ENCODE measurements around the gene CEP164. TPM values are rescaled to one million over a fixed set of nuclear protein-coding genes. Genes with fewer than 3 reads are reported as not detected.
"Not testable (repeated sequence)": the region's sequence is repeated elsewhere in the genome, so short reads cannot be mapped to it uniquely, and the experiment has no call there.

Gene CEP164
- polyA plus RNA-seq, 1 of the 3 experiments (the other 2 are of a cell fraction) = 27.7 TPM

- Histone ChIP-seq H3K36me3 (replicated peaks in 1 of 2; ENCODE audit: control insufficient read depth in 1 of 2, insufficient read depth in 2 of 2, low read length in 1 of 2) (peaks cover 47 to 68% of the 10 kb centered on the region in 2 experiments), H3F3A (replicated peaks; ENCODE audit: insufficient read depth) (peaks cover under 1% of the 10 kb centered on the region), H4K20me1 (ENCODE audit: insufficient read depth) (no peaks in the 10 kb centered on the region), H3K4me1 (ENCODE audit: control insufficient read depth in 1 of 2, insufficient read depth in 2 of 2, low read depth in 1 of 2, low read length in 1 of 2) (no peaks in the 10 kb centered on the region), H3K9ac (no peak overlapping the region), H3K4me2 (no peak overlapping the region), H3K9me2 (no peaks in the 10 kb centered on the region), H3K27me3 (ENCODE audit: insufficient read depth) (no peaks in the 10 kb centered on the region), H3K4me3 (ENCODE audit: low read depth in 2 of 2, low read length in 1 of 2) (no peak overlapping the region), H3K27ac (ENCODE audit: low read depth in 2 of 2, low read length in 1 of 2) (no peak overlapping the region), H3K9me3 (no peaks in the 10 kb centered on the region), H3K79me2 (ENCODE audit: insufficient read depth) (no peaks in the 10 kb centered on the region), H2AFZ (ENCODE audit: low read depth) (no peak overlapping the region)
- no peak for DNase-seq
- ChIA-PET POLR2A (no interaction called here), CTCF (interaction anchor here (1.2 to 2.6 kb wide), 2 partner anchors 15 to 30 kb away, joined by 3 to 12 read pairs; no protein-coding TSS in a partner anchor)
- WGBS (ENCODE audit: low lambda C conversion rate) = 88% methylated on average over 4 of the region's 4 CpGs
- no peak for TF ChIP-seq FOSL2 (IDR thresholded peaks at IDR 0.05; ENCODE audit: borderline replicate concordance, low read depth)
- TF ChIP-seq RXRA (IDR thresholded peaks at IDR 0.05; ENCODE audit: borderline replicate concordance, low read depth) = no peak
- no peak for TF ChIP-seq REST (IDR thresholded peaks at IDR 0.05; ENCODE audit: low read depth, low read length)
- TF ChIP-seq GATA2 (CRISPR knock-in tag; IDR thresholded peaks at IDR 0.05) = no peak
- TF ChIP-seq TAF1 (IDR thresholded peaks at IDR 0.05; ENCODE audit: borderline replicate concordance, low read depth, low read length) = no peak
- no peak for TF ChIP-seq IRF3 (IDR thresholded peaks at IDR 0.05; ENCODE audit: low read depth, low read length)
These were observed 67.8 kb downstream of the CEP164 start for GRCh38 chr11:117395476-117395875.

GRCh38 chr11:117396970-117397369 is 69.3 kb downstream of the CEP164 start:
- H4K20me1 ChIP-seq (ENCODE audit: insufficient read depth) = no peaks in the 10 kb centered on the region
- H3K36me3 ChIP-seq (replicated peaks in 1 of 2; ENCODE audit: control insufficient read depth in 1 of 2, insufficient read depth in 2 of 2, low read length in 1 of 2) = peaks cover 42 to 55% of the 10 kb centered on the region in 2 experiments
- no peak for DNase-seq
- no peak overlapping the region for H3K4me3 ChIP-seq (ENCODE audit: low read depth in 2 of 2, low read length in 1 of 2)
- H3K27ac ChIP-seq (ENCODE audit: low read depth in 2 of 2, low read length in 1 of 2) = no peak overlapping the region
- no peaks in the 10 kb centered on the region for H3K27me3 ChIP-seq (ENCODE audit: insufficient read depth)
- 96% methylated on average over 5 of the region's 8 CpGs for WGBS (ENCODE audit: low lambda C conversion rate)
- no peaks in the 10 kb centered on the region for H3K79me2 ChIP-seq (ENCODE audit: insufficient read depth)
- H3K4me1 ChIP-seq (ENCODE audit: control insufficient read depth in 1 of 2, insufficient read depth in 2 of 2, low read depth in 1 of 2, low read length in 1 of 2) = no peaks in the 10 kb centered on the region
- no peaks in the 10 kb centered on the region for H3K9me2 ChIP-seq
- no peaks in the 10 kb centered on the region for H3F3A ChIP-seq (replicated peaks; ENCODE audit: insufficient read depth)
- CTCF ChIA-PET = interaction anchor here (1.0 to 2.6 kb wide), 2 partner anchors 29 to 410 kb away, joined by 3 to 9 read pairs; no protein-coding TSS in a partner anchor
- no peak overlapping the region for H3K4me2 ChIP-seq
- POLR2A ChIA-PET = no interaction called here
- H2AFZ ChIP-seq (ENCODE audit: low read depth) = no peak overlapping the region
- TF ChIP-seq FOSL2 (IDR thresholded peaks at IDR 0.05; ENCODE audit: borderline replicate concordance, low read depth) (no peak), REST (IDR thresholded peaks at IDR 0.05; ENCODE audit: low read depth, low read length) (no peak)
- H3K9ac ChIP-seq = no peak overlapping the region
- no peaks in the 10 kb centered on the region for H3K9me3 ChIP-seq

- DNase-seq; H3K4me3 ChIP-seq (ENCODE audit: low read depth in 2 of 2, low read length in 1 of 2); H2AFZ ChIP-seq (ENCODE audit: low read depth); H3K9me3 ChIP-seq; H3K9me2 ChIP-seq; H3K9ac ChIP-seq; H3K27me3 ChIP-seq (ENCODE audit: insufficient read depth); H3K27ac ChIP-seq (ENCODE audit: low read depth in 2 of 2, low read length in 1 of 2); H3K79me2 ChIP-seq (ENCODE audit: insufficient read depth); CTCF ChIA-PET; H3K4me1 ChIP-seq (ENCODE audit: control insufficient read depth in 1 of 2, insufficient read depth in 2 of 2, low read depth in 1 of 2, low read length in 1 of 2); H3K4me2 ChIP-seq; POLR2A ChIA-PET; H3F3A ChIP-seq (replicated peaks; ENCODE audit: insufficient read depth); H4K20me1 ChIP-seq (ENCODE audit: insufficient read depth): not testable (repeated sequence)
- WGBS (ENCODE audit: low lambda C conversion rate) = 92% methylated on average over 2 of the region's 2 CpGs
- H3K36me3 ChIP-seq (replicated peaks in 1 of 2; ENCODE audit: control insufficient read depth in 1 of 2, insufficient read depth in 2 of 2, low read length in 1 of 2) = peaks cover 43 to 48% of the 10 kb centered on the region in 2 experiments
These were observed 71.0 kb downstream of the CEP164 start for GRCh38 chr11:117398618-117399017.
